AG04450 (cell line): ENCODE data around the gene GAST. TPM values are rescaled to one million over a fixed set of nuclear protein-coding genes. Genes with fewer than 3 reads are reported as not detected.
A peak's percentile ranks its signal among the peaks of the same experiment; 100 is the strongest.

Experiments used
- CTCF ChIA-PET: fragments of 300-600, 350-600 bp; formaldehyde crosslinking; extraction: SDS; loops from one replicate; lab custom pipeline; 2022; ENCODE audit warnings: antibody characterized with exemption, inconsistent platforms; lab: Charles Lee
- POLR2A ChIA-PET: fragments of 350-600 bp; formaldehyde crosslinking; extraction: SDS; loops from one replicate; lab custom pipeline; 2021; ENCODE audit warnings: antibody characterized with exemption, inconsistent platforms; lab: Yijun Ruan, JAX
- DNase-seq: peaks from one replicate; pipeline ENCODE4 v3.0.0-alpha.2; 2011; ENCODE audit warnings: low read depth, low spot score
- H3K27ac ChIP-seq: one replicate; pipeline ENCODE4 v1.5.1; 2012; ENCODE audit warnings: low read depth, low read length, control low read depth
- H3K27me3 ChIP-seq: one replicate; pipeline ENCODE4 v1.6.0; 2012; ENCODE audit warnings: low read length; ENCODE audit not compliant: control insufficient read depth, insufficient read depth
- H3K4me3 ChIP-seq: 2 replicates; pipeline ENCODE4 v1.5.1; 2011; ENCODE audit warnings: mild to moderate bottlenecking, low read depth, low read length, control low read depth
- H3K9me3 ChIP-seq: 2 replicates; pipeline ENCODE4 v1.5.1; 2012; ENCODE audit warnings: low read length; ENCODE audit not compliant: control insufficient read depth, insufficient read depth
- CTCF ChIP-seq: IDR thresholded peaks from 2 replicates; pipeline ENCODE4 v1.5.1; 2011; ENCODE audit warnings: low read depth, low read length, control low read depth, inconsistent platforms
- polyA plus RNA-seq: library from polyadenylated mRNA; depleted of rRNA; stranded (reverse); fragments of >200 nt; gene quantifications from 2 replicates; pipeline ENCODE4 v1.2.3, GENCODE V29; 2011

Gene GAST
- polyA plus RNA-seq, 1 experiment: not detected

- TF ChIP-seq CTCF: peak; percentile 86
- DNase-seq: peak; percentile 46
- Histone ChIP-seq H3K9me3 (no peaks in the 10 kb centered on the region), H3K27ac (peak overlapping the region; percentile 85), H3K4me3 (peak overlapping the region; percentile 60), H3K27me3 (no peaks in the 10 kb centered on the region)
- ChIA-PET POLR2A (interaction anchor here (0.7 to 3.8 kb wide), 2 partner anchors 23 to 1132 kb away, joined by 5 to 24 read pairs; partner anchors contain the start of gene EIF1), CTCF (interaction anchor here (0.6 to 10.3 kb wide), 50 partner anchors 13 to 1253 kb away, joined by 3 to 285 read pairs (median 4); partner anchors contain the start of gene EIF1)
These were observed 46.4 kb upstream of the GAST start for GRCh38 chr17:41665566-41666236.

- ChIA-PET CTCF (interaction anchor here (0.6 to 10.3 kb wide), 34 partner anchors 10 to 1254 kb away, joined by 3 to 285 read pairs (median 4); partner anchors contain the start of gene EIF1), POLR2A (interaction anchor here (3.8 kb wide), 1 partner anchor 23 kb away, joined by 24 read pairs; the partner anchor contains the start of gene EIF1)
- peak; percentile 24 for DNase-seq
- no peaks in the 10 kb centered on the region for H3K27me3 ChIP-seq
- no peaks in the 10 kb centered on the region for H3K9me3 ChIP-seq
- no peak for TF ChIP-seq CTCF
- peak overlapping the region; percentile 29 for H3K4me3 ChIP-seq
- H3K27ac ChIP-seq: peak overlapping the region; percentile 85
These were observed 45.9 kb upstream of the GAST start for GRCh38 chr17:41666237-41666641.

- DNase-seq: no peak
- CTCF ChIA-PET: interaction anchor here (0.6 to 10.3 kb wide), 43 partner anchors 10 to 1148 kb away, joined by 3 to 285 read pairs (median 4); no protein-coding TSS in a partner anchor
- peak; percentile 92 for TF ChIP-seq CTCF
- POLR2A ChIA-PET: interaction anchor here (3.8 kb wide), 1 partner anchor 22 kb away, joined by 24 read pairs; the partner anchor contains the start of gene EIF1
- no peaks in the 10 kb centered on the region for H3K9me3 ChIP-seq
- H3K27me3 ChIP-seq: no peaks in the 10 kb centered on the region
- peak overlapping the region; percentile 55 for H3K4me3 ChIP-seq
- H3K27ac ChIP-seq: peak overlapping the region; percentile 85
These were observed 45.3 kb upstream of the GAST start for GRCh38 chr17:41666708-41667279.

GRCh38 chr17:41667280-41668041 is 44.7 kb upstream of the GAST start:
- H3K27me3 ChIP-seq: no peaks in the 10 kb centered on the region
- no peak overlapping the region for H3K27ac ChIP-seq
- POLR2A ChIA-PET: interaction anchor here (3.8 kb wide), 1 partner anchor 22 kb away, joined by 24 read pairs; the partner anchor contains the start of gene EIF1
- no peak for TF ChIP-seq CTCF
- 0 out of 2 replicates have a peak overlapping the region, but pooled peaks have one; percentile 4 for H3K4me3 ChIP-seq
- CTCF ChIA-PET: interaction anchor here (0.6 to 10.3 kb wide), 32 partner anchors 11 to 1148 kb away, joined by 3 to 285 read pairs (median 3); no protein-coding TSS in a partner anchor
- no peaks in the 10 kb centered on the region for H3K9me3 ChIP-seq
- DNase-seq: no peak
